Epithelial cell of esophagus (primary cell): ENCODE measurements around the gene SSBP3.

Source experiments
- DNase-seq: peaks from one replicate; pipeline ENCODE4 v3.0.0; 2010; ENCODE audit warnings: low read depth
- H3K4me3 ChIP-seq: 2 replicates; pipeline ENCODE4 v1.5.1; 2011; ENCODE audit warnings: mild to moderate bottlenecking, low read length, control low read depth
- TF ChIP-seq, protein P1 (sequence below): IDR thresholded peaks from 2 replicates; pipeline ENCODE4 v1.5.1; 2011; ENCODE audit warnings: low read depth, mild to moderate bottlenecking, low read length, control low read depth, inconsistent platforms; ENCODE audit not compliant: insufficient read depth; ENCODE audit errors: missing control alignments

The SSBP3 gene

DNA sequence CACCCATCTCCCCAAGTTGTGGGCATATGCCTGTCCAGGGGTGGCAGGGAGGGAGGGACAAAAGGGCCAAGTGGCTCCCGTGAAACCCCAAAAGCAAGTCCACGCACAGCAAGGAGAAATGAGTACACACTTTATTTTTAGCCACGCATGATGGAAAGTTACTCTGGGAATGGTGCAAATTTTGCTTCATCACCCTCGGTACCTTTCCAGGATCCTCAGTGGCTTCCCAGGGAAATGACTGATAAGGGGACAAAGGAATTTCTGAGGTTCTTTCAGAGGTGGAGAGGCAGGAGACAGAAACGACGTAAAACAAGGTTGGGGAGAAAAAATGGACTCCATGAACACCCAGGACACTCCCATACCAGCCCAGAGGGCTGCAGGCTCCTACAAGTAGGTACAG lies 65.8 kb downstream of the SSBP3 start:
- TF ChIP-seq, protein P1, sequence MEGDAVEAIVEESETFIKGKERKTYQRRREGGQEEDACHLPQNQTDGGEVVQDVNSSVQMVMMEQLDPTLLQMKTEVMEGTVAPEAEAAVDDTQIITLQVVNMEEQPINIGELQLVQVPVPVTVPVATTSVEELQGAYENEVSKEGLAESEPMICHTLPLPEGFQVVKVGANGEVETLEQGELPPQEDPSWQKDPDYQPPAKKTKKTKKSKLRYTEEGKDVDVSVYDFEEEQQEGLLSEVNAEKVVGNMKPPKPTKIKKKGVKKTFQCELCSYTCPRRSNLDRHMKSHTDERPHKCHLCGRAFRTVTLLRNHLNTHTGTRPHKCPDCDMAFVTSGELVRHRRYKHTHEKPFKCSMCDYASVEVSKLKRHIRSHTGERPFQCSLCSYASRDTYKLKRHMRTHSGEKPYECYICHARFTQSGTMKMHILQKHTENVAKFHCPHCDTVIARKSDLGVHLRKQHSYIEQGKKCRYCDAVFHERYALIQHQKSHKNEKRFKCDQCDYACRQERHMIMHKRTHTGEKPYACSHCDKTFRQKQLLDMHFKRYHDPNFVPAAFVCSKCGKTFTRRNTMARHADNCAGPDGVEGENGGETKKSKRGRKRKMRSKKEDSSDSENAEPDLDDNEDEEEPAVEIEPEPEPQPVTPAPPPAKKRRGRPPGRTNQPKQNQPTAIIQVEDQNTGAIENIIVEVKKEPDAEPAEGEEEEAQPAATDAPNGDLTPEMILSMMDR: no peak

DNA sequence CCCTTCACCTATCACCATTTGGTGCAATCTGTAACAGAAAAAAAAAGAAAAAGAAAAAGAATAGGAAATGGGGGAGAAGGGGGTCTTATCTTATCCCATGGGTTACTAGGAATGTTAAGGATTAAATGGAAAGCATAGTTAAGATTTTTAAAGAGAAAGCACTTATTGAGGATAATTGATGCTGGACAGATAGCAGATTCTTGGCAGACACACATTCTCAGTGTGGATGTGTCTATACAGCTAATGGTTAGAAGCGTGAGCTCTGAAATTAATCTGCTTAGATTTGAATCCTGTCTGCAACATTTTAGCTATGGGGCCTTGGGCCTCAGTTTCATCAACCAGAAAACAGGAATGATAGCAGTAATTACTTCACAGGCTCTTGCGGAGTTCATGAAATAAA lies 67.1 kb downstream of the SSBP3 start:
- TF ChIP-seq, protein P1: no peak
- DNase-seq: no peak
- no peak overlapping the region for H3K4me3 ChIP-seq

More for the DNA sequence above, 65.8 kb downstream of the SSBP3 start:
- DNase-seq: no peak
- H3K4me3 ChIP-seq: no peak overlapping the region

DNA sequence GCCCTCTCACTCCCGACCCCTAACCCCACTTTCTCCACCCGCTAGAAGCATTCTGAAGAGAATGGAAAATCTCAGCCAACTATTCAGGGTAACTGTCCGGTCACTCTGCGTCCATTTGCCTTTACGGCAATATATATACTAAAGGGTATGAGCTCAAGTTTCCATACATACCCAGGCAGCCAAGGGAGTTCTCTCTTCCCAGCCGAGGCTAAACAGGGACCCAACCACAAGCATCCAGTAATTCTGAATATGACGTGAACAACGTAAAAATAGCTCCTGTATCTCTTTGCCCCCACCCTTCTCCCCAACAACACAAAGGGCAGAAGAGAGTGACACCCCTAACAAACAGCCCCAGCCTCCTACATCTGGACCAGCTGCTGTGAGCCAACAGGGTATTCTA lies 67.7 kb downstream of the SSBP3 start:
- H3K4me3 ChIP-seq: no peak overlapping the region
- TF ChIP-seq, protein P1: no peak
- no peak for DNase-seq

DNA sequence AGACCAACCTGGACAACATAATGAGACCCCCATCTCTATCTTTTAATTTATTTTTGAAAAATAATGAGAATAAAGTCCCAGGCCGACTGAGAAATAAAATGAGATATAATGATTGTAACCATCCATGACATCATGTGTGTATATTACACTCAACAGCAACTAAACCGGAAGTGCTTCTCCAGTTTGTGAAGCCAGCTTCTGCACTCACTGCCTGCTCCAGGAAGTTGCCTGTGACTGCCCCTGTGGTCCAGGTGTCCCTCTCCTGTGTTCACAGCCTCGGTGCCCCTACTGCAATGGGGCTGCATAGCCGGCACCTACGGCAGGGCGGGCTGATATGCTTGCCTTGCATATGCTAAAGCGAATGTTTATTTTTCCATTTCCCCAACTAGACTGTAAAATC lies 68.3 kb downstream of the SSBP3 start:
- TF ChIP-seq, protein P1: no peak
- no peak overlapping the region for H3K4me3 ChIP-seq
- DNase-seq: no peak

DNA sequence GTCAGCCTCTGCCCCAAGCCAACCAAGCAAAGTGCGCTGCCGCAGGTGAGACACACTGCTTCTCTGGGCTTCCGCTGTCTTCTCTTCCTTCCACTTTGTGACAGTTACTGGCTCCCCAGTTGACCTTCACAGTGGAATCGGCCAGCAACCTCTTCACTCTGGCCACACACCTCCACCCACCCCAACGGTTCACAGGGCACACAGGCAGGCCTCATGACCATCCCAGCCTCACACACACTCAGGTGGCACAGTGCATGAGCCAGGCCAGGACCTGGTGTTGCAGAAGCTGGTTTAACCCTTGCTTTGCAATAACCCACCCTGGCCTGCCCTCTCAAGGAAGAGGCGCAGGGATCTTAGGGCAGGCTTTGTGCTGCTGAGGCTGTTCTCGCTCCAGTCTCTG lies 69.2 kb downstream of the SSBP3 start:
- DNase-seq: no peak
- no peak overlapping the region for H3K4me3 ChIP-seq
- TF ChIP-seq, protein P1: no peak

DNA sequence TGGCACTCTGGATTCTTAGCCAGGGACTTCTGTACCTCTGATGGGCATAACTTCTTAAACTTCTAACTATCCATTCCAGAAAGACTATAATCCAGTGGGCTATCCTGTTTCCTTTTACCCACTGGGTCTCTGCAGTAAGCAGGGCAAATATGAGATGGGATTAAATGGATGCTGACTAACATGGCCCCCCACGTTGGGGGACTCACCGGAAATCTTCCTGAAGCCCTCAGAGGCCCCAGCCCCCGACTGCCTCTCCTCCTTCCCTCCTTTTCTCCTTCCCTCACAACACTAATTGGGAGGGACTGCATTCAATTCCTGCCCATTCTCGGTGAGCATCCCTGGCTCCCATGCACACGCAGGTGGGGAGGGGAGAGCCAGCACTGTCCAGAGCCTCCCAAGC lies 70.1 kb downstream of the SSBP3 start:
- H3K4me3 ChIP-seq: no peak overlapping the region
- no peak for DNase-seq
- TF ChIP-seq, protein P1: no peak

DNA sequence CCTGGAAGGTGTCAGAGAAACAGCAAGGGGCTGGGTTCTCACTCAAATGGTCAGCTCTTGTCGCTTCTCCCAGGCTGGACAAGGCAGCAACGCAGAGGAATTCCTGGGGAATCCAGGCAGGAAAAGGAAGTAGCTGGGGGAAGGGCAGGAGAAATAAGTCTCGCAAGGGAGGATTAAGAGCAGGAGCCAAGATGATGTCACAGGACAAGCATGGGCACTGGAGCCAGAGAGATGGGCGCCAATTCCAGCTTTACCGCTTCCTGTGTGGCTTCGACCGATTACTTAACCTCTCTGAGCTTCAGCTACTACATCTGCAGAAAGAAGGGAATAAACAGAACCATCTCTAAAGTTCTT lies 70.5 kb downstream of the SSBP3 start:
- no peak overlapping the region for H3K4me3 ChIP-seq
- peak; percentile 84 for DNase-seq
- TF ChIP-seq, protein P1: no peak
